CD14-positive monocyte (primary cell): ENCODE results near the gene CSRNP3. TPM values are rescaled to one million over a fixed set of nuclear protein-coding genes. Genes with fewer than 3 reads are reported as not detected.

Experiments used
- DNase-seq, 3 donors: peaks; one replicate each; pipeline ENCODE4 v3.0.0-alpha.2; 2011 to 2022
- H2AFZ ChIP-seq: 2 replicates; pipeline ENCODE4 v1.6.0; 2012; ENCODE audit warnings: mild to moderate bottlenecking, low read depth, low read length, inconsistent platforms; ENCODE audit not compliant: insufficient read depth, poor library complexity, severe bottlenecking
- H3K27ac ChIP-seq, 2 donors: 1 replicate in 1 of 2; 2 replicates in 1 of 2; pipeline ENCODE4 v1.5.1; 2012 to 2013; ENCODE audit warnings: low read length in 2 of 2, control low read depth in 1 of 2, inconsistent platforms in 1 of 2, low read depth in 1 of 2, mild to moderate bottlenecking in 1 of 2
- H3K27me3 ChIP-seq, 2 donors: one replicate each; pipeline versions ENCODE4 v1.6.0 to v1.6.1; 2011 to 2013; ENCODE audit warnings: low read length in 2 of 2; ENCODE audit not compliant: control insufficient read depth in 2 of 2, insufficient read depth in 2 of 2
- H3K36me3 ChIP-seq, 2 donors: replicated peaks in 1 of 2; 1 replicate in 1 of 2; 2 replicates in 1 of 2; pipeline versions ENCODE4 v1.5.1 to v1.6.1; 2012 to 2013; ENCODE audit warnings: low read length in 2 of 2, control low read depth in 1 of 2, inconsistent platforms in 1 of 2, mild to moderate bottlenecking in 1 of 2; ENCODE audit not compliant: insufficient read depth in 2 of 2, control insufficient read depth in 1 of 2
- H3K4me1 ChIP-seq, 2 donors: 1 replicate in 1 of 2; 2 replicates in 1 of 2; pipeline versions ENCODE4 v1.5.1 to v1.6.1; 2012 to 2013; ENCODE audit warnings: low read length in 2 of 2, control low read depth in 1 of 2, inconsistent platforms in 1 of 2, mild to moderate bottlenecking in 1 of 2, moderate library complexity in 1 of 2; ENCODE audit not compliant: insufficient read depth in 2 of 2, control insufficient read depth in 1 of 2
- H3K4me2 ChIP-seq: replicated peaks from 2 replicates; pipeline ENCODE3; 2012; ENCODE audit warnings: low read length, moderate library complexity, mild to moderate bottlenecking; ENCODE audit not compliant: poor library complexity, severe bottlenecking; ENCODE audit errors: extremely low read depth
- H3K4me3 ChIP-seq, 3 experiments: fragments of 200-600 bp in 1 of 3; sonication (generic) in 1 of 3; replicated peaks in 1 of 3; 1 replicate in 2 of 3; 2 replicates in 1 of 3; pipeline ENCODE4 v1.5.1; 2011 to 2013; ENCODE audit warnings: low read length in 3 of 3, mild to moderate bottlenecking in 3 of 3, control low read depth in 2 of 3, low read depth in 2 of 3, inconsistent platforms in 1 of 3, moderate library complexity in 1 of 3
- H3K79me2 ChIP-seq: 2 replicates; pipeline ENCODE4 v1.6.0; 2012; ENCODE audit warnings: mild to moderate bottlenecking, control low read depth, inconsistent platforms, low read length, moderate library complexity; ENCODE audit not compliant: insufficient read depth
- H3K9ac ChIP-seq: 2 replicates; pipeline ENCODE4 v1.6.0; 2017; ENCODE audit warnings: low read length, mild to moderate bottlenecking; ENCODE audit not compliant: insufficient read depth, poor library complexity, severe bottlenecking
- H3K9me3 ChIP-seq, 2 donors: replicated peaks in 1 of 2; 1 replicate in 1 of 2; 2 replicates in 1 of 2; pipeline versions ENCODE4 v1.5.1 to v1.6.1; 2012 to 2013; ENCODE audit warnings: low read length in 2 of 2, control low read depth in 1 of 2; ENCODE audit not compliant: control insufficient read depth in 1 of 2, insufficient read depth in 1 of 2
- H4K20me1 ChIP-seq: 2 replicates; pipeline ENCODE4 v1.6.0; 2012; ENCODE audit warnings: mild to moderate bottlenecking, low read length, control low read depth, moderate library complexity; ENCODE audit not compliant: insufficient read depth
- H3K27ac Mint-ChIP-seq, 7 donors: one replicate each; pipeline ENCODE4 v1.8.0; 2020; ENCODE audit warnings: mild to moderate bottlenecking in 7 of 7, mixed read lengths in 7 of 7, moderate library complexity in 6 of 7, inconsistent platforms in 2 of 7
- H3K27me3 Mint-ChIP-seq, 3 donors: one replicate each; pipeline ENCODE4 v1.8.0; 2021 to 2022; ENCODE audit warnings: low read depth in 3 of 3, mild to moderate bottlenecking in 3 of 3, mixed read lengths in 3 of 3, moderate library complexity in 3 of 3, inconsistent platforms in 1 of 3
- H3K36me3 Mint-ChIP-seq, 2 donors: one replicate each; pipeline ENCODE4 v1.8.0; 2020; ENCODE audit warnings: mixed read lengths in 2 of 2, inconsistent platforms in 1 of 2, mild to moderate bottlenecking in 1 of 2
- H3K4me1 Mint-ChIP-seq: one replicate; pipeline ENCODE4 v1.8.0; 2020; ENCODE audit warnings: mild to moderate bottlenecking, mixed read lengths
- H3K4me3 Mint-ChIP-seq, 2 donors: one replicate each; pipeline ENCODE4 v1.8.0; 2020; ENCODE audit warnings: mild to moderate bottlenecking in 2 of 2, mixed read lengths in 2 of 2, moderate library complexity in 1 of 2
- H3K9me3 Mint-ChIP-seq, 7 donors: one replicate each; pipeline ENCODE4 v1.8.0; 2020 to 2022; ENCODE audit warnings: mixed read lengths in 7 of 7, mild to moderate bottlenecking in 6 of 7, moderate library complexity in 6 of 7, inconsistent platforms in 2 of 7
- CTCF ChIP-seq: fragments of 200-600 bp; IDR thresholded peaks from one replicate; pipeline ENCODE4 v1.8.0; 2022; ENCODE audit warnings: antibody characterized with exemption, mild to moderate bottlenecking
- WGBS: methylation state at CpG from one replicate; pipeline ENCODE4 v1.1.5; 2013; ENCODE audit warnings: missing lambda C conversion rate; ENCODE audit not compliant: insufficient coverage; 5-methylcytosine and 5-hydroxymethylcytosine counted together
- intact Hi-C, 2 donors: fragments of 100-400 bp; cut with micrococcal nuclease; formaldehyde crosslinking; loops; one replicate each; pipeline versions ENCODE4 v1.15.0 to v1.15.1; 2023
- polyA plus RNA-seq, 3 donors: library from polyadenylated mRNA; depleted of rRNA in 1 of 3; unstranded in 2 of 3; stranded (reverse) in 1 of 3; fragments of 300-500 nt in 2 of 3; fragments of >200 nt in 1 of 3; fragmentation: Illumina TruSeq in 2 of 3; gene quantifications; 1 replicate in 2 of 3; 2 replicates in 1 of 3; pipeline ENCODE4 v1.2.3, GENCODE V29; 2012 to 2021

CSRNP3 gene
- polyA plus RNA-seq, 3 donors, result not detected

GRCh38 chr2:165571477-165571876 is 102.0 kb downstream of the CSRNP3 start:
- no peaks in the 10 kb centered on the region for H3K4me1 ChIP-seq
- Mint-ChIP-seq H3K9me3 (no peaks in the 10 kb centered on the region), H3K27me3 (peaks cover 0 to 5% (median 0%) of the 10 kb centered on the region in 3 donors), H3K27ac (no peak overlapping the region), H3K4me3 (no peak overlapping the region), H3K36me3 (no peaks in the 10 kb centered on the region), H3K4me1 (peaks cover 5% of the 10 kb centered on the region)
- no peak for DNase-seq
- no peaks in the 10 kb centered on the region for H3K9me3 ChIP-seq
- H3K4me2 ChIP-seq, result no peak overlapping the region
- no peaks in the 10 kb centered on the region for H4K20me1 ChIP-seq
- intact Hi-C loops, result no loop called here
- no peaks in the 10 kb centered on the region for H3K79me2 ChIP-seq
- H3K27ac ChIP-seq, result no peak overlapping the region
- H3K9ac ChIP-seq, result no peak overlapping the region
- H3K36me3 ChIP-seq, result no peaks in the 10 kb centered on the region
- no peak overlapping the region for H2AFZ ChIP-seq
- TF ChIP-seq CTCF, result no peak
- WGBS, result no CpG with 5 or more reads among the region's 1 CpG
- H3K4me3 ChIP-seq, result no peak overlapping the region
- no peaks in the 10 kb centered on the region for H3K27me3 ChIP-seq

- H4K20me1 ChIP-seq, result no peaks in the 10 kb centered on the region
- H3K27ac ChIP-seq, result no peak overlapping the region
- no peaks in the 10 kb centered on the region for H3K36me3 ChIP-seq
- WGBS, result no CpG with 5 or more reads among the region's 3 CpGs
- H3K9me3 ChIP-seq, result no peaks in the 10 kb centered on the region
- DNase-seq, result no peak
- intact Hi-C loops, result no loop called here
- Mint-ChIP-seq H3K4me3 (no peak overlapping the region), H3K36me3 (no peaks in the 10 kb centered on the region), H3K4me1 (peaks cover 5% of the 10 kb centered on the region), H3K9me3 (no peaks in the 10 kb centered on the region), H3K27ac (no peak overlapping the region), H3K27me3 (peaks cover 0 to 5% (median 0%) of the 10 kb centered on the region in 3 donors)
- H3K9ac ChIP-seq, result no peak overlapping the region
- no peak overlapping the region for H2AFZ ChIP-seq
- TF ChIP-seq CTCF, result no peak
- H3K79me2 ChIP-seq, result no peaks in the 10 kb centered on the region
- H3K4me1 ChIP-seq, result no peaks in the 10 kb centered on the region
- no peak overlapping the region for H3K4me2 ChIP-seq
- no peak overlapping the region for H3K4me3 ChIP-seq
- no peaks in the 10 kb centered on the region for H3K27me3 ChIP-seq
These were observed 102.7 kb downstream of the CSRNP3 start for GRCh38 chr2:165572151-165572550.
